Posterior vena cava (tissue), 2 donors: ENCODE results near the gene CDC45. TPM values are rescaled to one million over a fixed set of nuclear protein-coding genes. Genes with fewer than 3 reads are reported as not detected.

ENCODE experiments used
- DNase-seq: peaks from one replicate; pipeline ENCODE4 v3.0.0-alpha.2; 2020; ENCODE audit warnings: low spot score
- intact Hi-C, 2 donors: fragments of 100-400 bp; cut with DNase I; formaldehyde crosslinking; loops; one replicate each; pipeline versions ENCODE4 v1.14.1 to v1.14.2; 2022 to 2023
- total RNA-seq, 2 donors: library from RNA; stranded (reverse); fragmentation: NEBNext Ultra II Directional; extraction: Animal tissue kit (Norgen Biotek cat#: 25700); gene quantifications; one replicate each; pipeline ENCODE4 v1.2.1, GENCODE V29; 2021
- donor health status: DM: yes; HTN: yes; CAD: no.
- donor health status: DM: yes; HTN: yes; CAD: no.

The CDC45 gene
- total RNA-seq, 2 donors from 2014 or later = 0.71 to 1.7 TPM

DNA sequence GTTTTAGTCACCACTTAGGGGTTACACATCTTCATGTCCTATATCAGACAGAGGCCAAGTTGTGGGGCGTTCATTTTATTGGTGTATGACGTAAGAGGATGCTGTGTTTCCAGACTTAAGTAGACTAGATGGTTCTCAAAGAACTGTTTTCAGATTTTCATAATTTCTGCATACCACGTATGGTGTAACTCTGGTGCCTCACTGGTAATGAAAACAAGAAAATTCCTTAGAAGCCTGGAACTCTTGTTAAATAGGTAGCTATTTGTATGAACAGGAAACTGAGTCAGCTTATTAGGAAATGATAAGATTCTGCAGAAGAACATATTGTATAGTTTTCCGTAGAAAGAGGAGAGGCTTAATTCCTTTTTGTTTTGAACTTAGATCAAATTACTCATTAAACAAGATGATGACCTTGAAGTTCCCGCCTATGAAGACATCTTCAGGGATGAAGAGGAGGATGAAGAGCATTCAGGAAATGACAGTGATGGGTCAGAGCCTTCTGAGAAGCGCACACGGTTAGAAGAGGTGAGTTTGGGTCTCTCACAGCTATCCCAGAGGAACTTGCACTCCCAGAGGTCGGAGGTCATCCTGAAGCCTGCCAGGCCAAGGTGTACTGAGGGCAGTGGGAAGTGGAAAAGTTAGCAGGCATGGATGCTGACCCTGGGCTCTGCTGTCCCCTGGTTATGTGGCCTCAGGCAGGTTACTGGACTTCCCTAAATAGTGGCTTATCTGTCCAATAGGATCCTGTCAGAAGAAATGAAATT is 3.9 kb downstream of the CDC45 start:
- intact Hi-C loops = no loop called here
- DNase-seq = no peak

DNA sequence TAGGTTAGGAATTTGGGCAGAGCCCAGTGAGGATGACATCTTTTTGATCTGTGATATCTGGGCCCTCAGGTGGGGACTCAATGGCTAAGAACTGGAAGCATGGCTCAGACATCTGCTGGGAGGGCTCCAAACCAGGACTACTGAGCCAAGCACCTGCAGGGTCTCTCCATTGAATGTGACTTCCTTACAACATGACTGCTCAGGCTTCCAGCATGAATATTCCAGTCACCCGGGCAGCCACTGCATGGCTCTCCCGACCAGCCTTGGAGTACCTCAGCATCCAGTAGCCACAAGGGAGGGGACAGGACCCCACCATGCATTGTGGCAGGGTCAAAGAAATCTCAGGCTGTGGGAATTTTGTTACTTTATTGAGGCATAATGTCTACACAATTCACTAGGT is 8.6 kb downstream of the CDC45 start:
- intact Hi-C loops = no loop called here
- DNase-seq = no peak

DNA sequence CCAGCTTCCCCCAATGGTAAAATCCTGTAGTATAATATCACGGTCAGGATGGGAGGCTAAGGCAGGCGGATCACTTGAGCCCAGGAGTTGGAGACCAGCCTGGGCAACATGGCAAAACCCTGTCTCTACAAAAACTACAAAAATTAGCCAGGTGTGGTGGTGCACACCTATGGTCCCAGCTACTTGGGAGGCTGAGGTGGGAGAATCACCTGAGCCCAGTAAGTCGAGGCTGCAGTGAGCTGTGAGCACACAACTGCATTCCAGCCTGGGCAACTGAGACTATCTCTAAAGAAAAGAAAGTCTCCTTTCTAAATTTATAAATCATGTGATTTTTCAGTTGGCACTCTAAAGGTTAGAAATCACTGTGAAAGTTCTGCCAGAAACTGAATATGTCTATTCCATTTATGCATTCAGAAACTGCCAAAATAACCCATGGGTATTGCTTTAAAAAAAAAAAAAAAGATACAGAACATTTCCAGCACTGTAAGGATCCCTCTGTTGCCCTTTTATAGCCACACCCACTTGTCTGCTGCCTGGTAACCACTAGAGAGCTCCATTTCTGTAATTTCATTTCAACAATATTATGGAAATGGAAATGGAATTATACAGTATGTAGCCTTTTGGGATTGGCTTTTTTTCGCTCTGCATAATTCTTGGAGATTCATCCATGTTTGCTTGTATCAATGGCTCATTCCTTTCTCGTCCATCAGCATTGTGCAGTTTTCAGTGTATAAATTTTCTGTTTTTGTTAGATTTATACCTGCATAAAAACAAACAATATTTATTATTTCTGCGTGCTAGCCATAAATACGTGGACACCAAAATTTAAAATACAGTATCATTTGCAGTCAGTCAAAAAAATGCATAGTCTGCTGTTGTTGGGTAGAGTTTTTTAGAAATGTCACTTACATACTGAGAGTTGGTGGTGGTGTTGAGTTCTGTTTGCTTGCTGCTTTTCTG is 9.4 kb downstream of the CDC45 start:
- no peak for DNase-seq
- intact Hi-C loops = no loop called here

DNA sequence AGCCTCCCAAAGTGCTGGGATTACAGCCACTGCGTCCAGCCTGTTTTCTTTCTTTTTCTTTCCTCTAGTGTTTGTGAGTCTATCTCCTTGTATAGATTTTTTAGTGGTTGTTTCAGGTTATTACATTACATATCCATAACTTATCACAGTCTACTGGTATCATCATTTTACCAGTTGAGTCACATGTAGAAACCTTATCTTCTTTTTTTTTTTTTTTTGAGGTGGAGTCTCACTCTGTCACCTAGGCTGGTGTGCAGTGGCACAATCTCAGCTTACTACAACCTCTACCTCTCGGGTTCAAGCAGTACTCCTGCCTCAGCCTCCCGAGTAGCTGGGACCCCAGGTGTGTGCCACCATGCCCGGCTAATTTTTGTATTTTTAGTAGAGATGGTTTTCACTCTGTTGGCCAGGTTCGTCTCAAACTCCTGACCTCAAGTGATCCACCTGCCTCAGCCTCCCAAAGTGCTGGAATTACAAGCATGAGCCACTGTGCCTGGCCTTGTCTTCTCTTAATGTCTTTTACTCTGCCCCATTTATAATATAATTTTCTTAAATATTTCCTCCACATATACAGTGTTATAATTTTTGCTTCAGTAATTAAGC is 11.0 kb downstream of the CDC45 start:
- DNase-seq = no peak
- intact Hi-C loops = loop anchor here in 1 of 2 donors (10.0 kb wide), 1 partner anchor 64 kb away; no protein-coding TSS in a partner anchor

DNA sequence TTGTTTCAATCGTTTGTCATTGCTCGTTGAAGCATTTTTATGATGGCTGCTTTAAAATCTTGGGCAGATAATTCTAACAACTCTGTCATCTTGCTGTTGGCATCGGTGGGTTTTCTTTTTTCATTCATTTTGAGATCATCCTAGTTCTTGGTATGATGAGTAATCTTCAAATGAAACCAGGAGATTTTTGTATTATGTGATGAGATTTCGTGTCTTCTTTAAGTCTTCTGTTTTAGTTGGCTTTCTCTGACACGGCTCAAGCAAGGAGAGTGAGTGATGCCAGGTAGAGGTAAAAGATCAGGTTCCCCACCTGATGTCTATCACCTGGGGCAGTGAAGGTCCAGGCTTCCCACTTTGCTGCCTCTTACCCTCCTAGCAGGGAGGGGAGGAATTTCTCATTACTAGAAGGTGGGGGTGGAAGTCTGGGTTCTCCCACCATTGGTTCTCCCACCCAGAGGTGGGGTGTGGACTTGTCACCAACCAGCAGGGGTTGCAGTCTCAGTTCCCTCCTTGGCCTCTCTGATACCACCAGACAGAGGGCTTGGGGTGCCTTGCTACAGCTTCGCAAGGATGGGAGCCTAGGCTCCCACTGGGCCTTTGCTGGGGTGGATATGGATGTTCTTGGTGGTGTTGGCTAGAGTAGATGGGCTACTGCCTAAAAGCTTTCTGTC is 12.9 kb downstream of the CDC45 start:
- no peak for DNase-seq
- intact Hi-C loops = loop anchor here in 1 of 2 donors (10.0 kb wide), 1 partner anchor 62 kb away; no protein-coding TSS in a partner anchor

DNA sequence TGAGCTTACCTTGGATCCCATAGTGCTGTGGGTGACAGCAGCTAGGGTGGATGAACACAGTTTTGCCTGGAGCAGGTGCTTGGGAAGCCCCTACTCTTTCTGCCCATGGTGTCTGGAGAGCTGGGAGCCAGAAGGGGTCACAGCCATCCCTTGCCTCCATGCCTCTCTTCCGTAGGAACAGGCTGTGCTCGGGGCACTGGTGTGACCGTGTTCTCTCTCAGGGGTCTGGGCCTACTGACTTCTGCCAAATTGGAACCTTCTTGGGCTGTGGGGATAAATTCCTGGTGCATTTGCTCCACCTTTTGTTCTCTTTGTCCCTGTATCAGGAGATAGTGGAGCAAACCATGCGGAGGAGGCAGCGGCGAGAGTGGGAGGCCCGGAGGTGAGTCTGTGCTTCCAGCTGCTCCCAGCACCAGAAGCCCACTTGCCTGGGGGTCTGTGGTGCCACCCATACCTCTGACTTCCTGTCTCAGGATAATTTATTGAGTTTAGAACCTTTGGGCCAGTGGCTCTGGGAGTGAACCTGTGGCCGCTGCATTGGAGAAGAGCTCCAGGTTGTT is 14.4 kb downstream of the CDC45 start:
- no peak for DNase-seq
- intact Hi-C loops = loop anchor here in 1 of 2 donors (10.0 kb wide), 1 partner anchor 61 kb away; no protein-coding TSS in a partner anchor

DNA sequence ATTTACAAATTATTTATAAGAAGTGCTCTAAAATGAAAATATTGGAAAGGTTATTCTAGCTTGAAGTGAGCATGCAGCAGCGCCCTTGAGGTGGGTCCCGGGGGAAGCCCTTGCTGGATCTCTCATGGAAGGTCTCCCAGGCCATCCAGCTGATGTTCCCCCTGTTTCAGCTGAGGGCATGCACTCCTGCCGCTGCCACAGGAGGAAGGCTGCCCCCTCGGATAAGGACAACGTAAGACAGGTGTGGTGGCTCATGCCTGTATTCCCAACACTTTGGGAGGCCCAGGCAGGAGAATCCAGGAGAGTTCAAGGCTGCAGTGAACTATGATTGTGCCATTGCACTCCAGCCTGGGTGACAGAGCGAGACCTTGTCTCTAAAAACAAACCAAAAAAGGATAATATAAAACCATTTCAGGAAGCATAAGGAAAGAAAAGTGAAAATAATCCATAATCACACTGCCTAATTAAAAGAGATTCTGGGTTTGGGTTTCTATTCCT is 15.0 kb downstream of the CDC45 start:
- intact Hi-C loops = loop anchor here in 1 of 2 donors (10.0 kb wide), 1 partner anchor 60 kb away; no protein-coding TSS in a partner anchor
- no peak for DNase-seq

DNA sequence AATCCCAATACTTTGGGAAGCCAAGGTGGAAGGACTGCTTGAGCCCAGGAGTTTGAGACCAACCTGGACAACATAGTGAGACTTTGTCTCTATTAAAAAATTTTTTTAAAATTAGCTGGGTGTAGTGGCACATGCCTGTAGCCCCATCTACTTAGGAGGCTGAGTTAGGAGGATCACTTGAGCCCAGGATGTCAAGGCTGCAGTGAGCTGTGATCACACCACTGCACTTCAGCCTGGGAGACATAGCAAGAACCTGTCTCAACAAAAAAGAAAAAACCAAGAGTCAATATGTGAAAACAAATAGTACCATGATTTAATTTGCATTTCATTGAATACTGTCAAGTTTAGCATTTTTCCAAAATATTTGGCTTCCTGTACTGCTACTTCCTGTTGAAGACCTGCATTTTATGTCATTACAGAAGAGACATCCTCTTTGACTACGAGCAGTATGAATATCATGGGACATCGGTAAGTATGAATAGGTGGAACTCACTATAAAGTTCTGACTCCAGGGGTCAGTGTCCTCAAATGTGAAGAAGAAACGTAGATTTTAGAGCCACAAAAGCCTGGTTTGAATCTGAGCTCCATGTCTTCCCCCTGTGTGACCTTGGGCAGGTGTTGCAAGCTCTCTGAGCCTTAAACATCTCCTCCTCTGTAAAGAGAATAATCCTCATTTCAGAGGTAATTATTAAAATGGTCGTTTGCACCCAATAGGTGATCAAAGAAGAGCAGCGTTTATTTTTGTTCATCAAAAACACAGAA is 16.0 kb downstream of the CDC45 start:
- intact Hi-C loops = loop anchor here in 1 of 2 donors (10.0 kb wide), 1 partner anchor 59 kb away; no protein-coding TSS in a partner anchor
- DNase-seq = no peak

DNA sequence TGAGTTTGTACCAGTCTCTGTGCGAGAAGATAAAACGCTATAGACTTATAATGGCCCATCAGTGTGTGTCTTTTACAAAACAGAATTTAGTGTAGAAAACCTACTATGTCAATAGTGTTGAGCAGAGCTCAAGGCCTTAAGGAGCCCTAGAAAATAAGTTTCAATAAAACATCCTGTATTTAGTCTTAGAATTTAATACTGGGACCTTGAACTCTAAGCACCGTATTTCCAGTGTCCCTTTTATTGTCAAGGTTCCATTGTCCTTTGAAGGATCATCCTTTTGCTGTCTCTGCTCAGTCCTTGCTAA is 16.6 kb downstream of the CDC45 start:
- no peak for DNase-seq
- intact Hi-C loops = loop anchor here in 1 of 2 donors (10.0 kb wide), 1 partner anchor 59 kb away; no protein-coding TSS in a partner anchor

DNA sequence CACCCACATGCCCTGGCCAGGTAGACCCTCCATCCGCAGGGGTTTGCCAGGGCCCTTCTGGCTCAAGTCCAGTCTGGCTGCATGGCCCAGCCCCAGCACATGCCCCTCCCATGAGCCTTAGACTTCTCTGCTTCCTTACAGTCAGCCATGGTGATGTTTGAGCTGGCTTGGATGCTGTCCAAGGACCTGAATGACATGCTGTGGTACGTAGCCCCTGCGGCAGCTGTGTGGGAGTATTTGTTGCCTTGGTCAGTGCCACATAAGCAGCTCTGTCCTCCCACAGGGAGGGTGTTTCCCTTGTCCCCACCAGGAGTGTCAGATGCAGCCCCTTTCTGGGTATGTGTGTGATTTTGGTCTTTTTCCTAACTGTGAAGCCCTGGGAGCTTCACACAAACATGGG is 17.5 kb downstream of the CDC45 start:
- no peak for DNase-seq
- intact Hi-C loops = loop anchor here in 1 of 2 donors (10.0 kb wide), 1 partner anchor 58 kb away; no protein-coding TSS in a partner anchor

DNA sequence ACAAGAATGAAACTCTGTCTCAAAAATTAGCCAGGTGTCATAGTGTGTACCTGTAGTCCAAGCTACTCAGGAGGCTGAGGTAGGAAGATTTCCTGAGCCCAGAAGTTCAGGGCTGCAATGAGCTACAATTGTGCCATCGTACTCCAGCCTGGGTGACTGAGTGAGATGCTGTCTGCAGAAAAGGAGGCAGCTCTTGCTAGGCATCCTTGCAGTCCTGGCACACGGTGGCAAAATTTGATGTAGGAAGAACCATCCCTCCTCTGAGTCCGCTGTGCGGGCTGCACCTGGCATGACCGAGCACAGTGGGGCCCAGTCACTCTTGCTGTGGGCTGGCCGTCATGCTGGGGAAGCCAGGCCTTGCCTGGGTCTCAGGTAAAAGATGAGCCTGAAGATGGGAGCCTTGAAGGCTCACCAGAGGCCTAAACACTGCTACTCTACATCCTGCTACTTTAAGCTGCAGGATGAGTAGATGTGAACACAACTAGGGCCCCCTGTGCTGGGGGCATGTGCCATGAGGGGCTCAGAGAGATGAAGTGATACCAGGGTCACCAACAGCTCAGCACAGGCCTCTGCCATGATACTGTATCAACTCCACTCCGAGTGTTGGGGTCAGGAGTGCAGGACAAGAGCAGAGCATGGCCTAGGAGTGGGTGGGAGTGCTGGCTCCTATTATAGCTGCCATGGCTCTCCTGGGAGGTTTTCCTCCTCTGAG is 18.6 kb downstream of the CDC45 start:
- no peak for DNase-seq
- intact Hi-C loops = loop anchor here in 1 of 2 donors (10.0 kb wide), 1 partner anchor 56 kb away; no protein-coding TSS in a partner anchor

DNA sequence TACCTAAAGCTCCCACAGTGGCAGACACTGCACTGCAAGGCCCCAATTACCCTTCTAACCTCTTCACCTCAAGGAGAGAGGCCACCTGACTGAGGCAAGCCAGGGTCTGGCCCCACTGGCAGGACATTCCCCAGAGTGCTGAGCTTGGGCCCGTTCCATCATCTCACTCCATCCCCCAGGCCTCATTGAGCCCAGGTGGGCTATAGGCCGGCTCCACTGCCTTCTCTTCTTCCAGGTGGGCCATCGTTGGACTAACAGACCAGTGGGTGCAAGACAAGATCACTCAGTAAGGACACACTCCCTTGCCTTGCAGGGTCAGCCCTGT is 19.1 kb downstream of the CDC45 start:
- intact Hi-C loops = loop anchor here in 1 of 2 donors (10.0 kb wide), 1 partner anchor 56 kb away; no protein-coding TSS in a partner anchor
- no peak for DNase-seq

DNA sequence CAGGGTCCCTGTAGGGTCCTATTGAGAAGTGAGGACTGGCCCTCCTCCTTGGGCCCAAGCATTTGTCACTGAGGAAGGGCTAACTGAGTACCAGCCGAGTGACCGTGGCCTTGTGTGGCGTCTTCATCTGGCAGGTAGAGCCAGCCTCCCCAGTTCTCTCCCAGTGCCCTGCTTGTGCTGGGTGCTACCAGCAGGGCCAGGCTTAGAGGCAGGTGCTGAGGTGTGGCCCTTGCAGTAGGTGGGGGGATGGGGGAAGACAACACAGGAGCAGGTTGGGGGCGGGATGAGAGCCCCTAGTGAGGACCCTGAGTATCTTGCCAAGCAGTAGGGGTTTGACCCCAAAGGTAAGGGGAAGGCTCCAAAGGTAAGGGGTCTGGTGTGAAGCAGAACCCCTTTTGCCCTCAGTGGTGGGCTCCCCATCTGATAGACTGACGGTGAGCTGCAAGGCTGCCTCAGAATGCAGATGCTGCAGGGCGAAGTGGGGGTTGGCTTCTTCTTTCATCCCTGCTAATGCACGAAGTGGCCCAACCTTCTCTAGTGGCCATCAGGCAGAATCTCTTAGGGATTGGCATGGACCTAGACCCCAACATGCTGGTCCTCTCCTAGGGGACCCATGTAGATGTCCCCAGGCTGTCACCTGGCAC is 19.6 kb downstream of the CDC45 start:
- intact Hi-C loops = loop anchor here in 1 of 2 donors (10.0 kb wide), 1 partner anchor 55 kb away; no protein-coding TSS in a partner anchor
- DNase-seq = no peak

DNA sequence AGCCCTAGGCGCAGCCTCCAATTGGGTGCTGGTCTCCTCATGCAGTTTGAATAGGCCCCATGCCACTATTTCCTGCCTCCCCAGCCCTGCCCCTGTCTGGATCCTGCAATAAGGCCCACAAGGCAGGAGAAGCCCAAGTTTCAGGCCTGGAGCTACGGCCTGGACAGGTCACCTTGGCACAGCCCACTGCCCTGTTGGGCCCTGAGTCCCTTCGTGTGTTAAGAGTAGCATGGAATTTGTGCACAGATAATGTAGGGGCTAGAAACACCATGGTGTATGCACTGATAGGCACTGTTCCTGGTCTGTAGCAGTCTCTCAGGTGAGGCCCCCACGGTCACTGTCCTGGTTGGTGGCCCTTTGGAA is 20.1 kb downstream of the CDC45 start:
- no peak for DNase-seq
- intact Hi-C loops = loop anchor here in 1 of 2 donors (10.0 kb wide), 1 partner anchor 55 kb away; no protein-coding TSS in a partner anchor

DNA sequence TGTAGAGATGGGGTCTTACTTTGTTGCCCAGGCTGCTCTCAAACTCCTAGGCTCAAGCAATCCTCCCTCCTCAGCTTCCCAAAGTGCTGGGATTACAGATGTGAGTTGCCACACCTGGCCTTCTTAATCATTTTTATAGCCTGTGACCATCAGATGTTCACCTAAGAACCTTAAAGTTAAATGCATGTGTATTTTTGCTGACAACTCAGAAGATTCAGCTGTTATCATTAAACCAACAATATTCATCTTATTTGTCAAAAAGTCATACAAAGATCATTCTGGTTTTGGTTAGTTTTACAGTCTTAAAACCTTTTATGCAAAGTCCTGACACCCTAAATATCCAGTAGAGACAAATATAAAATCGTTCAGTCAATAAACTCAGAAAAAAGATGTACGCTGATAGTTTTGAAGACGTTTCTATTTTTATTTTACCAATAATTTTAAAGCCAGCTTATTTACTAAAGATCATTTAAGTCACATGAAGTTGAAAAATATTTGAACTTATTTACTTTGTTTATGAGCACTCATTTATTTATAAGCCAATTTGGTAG is 22.3 kb downstream of the CDC45 start:
- DNase-seq = no peak
- intact Hi-C loops = no loop called here

DNA sequence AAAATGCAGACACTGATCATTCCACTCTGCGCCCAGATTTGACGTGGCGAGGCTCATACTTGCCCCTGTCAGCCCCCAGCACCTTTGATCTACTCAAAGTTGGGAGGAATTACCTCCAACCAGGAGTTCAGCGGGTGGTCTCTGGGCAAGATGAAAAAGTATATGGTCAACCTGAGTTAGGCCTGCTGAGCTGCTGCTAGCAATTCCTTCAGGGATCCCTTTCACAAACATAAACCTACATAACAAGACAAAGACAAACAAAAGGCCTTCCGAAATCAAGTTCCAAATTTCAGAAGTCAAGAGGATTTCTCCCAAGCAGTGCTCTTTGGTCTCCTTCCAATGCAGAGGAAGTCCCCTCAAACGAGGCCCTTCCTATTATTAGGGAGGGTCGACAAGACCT is 23.6 kb downstream of the CDC45 start:
- intact Hi-C loops = no loop called here
- DNase-seq = peak; percentile 54
